PFSK-1 (cell line): ENCODE measurements around the gene TRMT61A.

Experiments
- POLR2AphosphoS5 ChIP-seq: IDR thresholded peaks from 2 replicates; pipeline ENCODE4 v1.6.1; 2012; ENCODE audit warnings: low read depth, mild to moderate bottlenecking, control low read depth, low read length, moderate library complexity
- TAF1 ChIP-seq: IDR thresholded peaks from 2 replicates; pipeline ENCODE4 v1.6.1; 2012; ENCODE audit warnings: low read length, control low read depth, borderline replicate concordance; ENCODE audit not compliant: insufficient read depth

DNA sequence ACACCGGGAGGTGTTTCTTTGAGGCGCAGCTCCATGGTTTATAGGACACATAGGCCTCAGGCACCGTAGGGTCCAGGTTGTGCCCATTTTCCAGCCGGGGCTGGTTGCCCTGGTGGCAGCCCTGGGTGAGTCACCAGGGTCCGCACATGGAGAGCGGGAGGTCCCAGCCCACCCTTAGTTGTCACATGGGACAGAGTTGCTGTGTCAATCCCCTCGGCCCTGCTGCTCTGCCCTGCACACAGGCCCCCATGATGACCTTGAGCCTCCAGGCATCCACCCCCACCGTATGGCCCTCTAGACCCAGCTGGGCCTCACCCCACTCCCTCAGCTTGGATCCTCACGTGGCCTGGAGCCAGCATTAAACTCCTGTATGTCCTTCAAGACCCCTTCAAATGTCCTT lies 7.7 kb downstream of the TRMT61A start:
- no peak for TF ChIP-seq TAF1
- no peak for TF ChIP-seq POLR2AphosphoS5
